K562 (cell line): ENCODE results near the gene HMG20B. TPM values are rescaled to one million over a fixed set of nuclear protein-coding genes. Genes with fewer than 3 reads are reported as not detected.
A peak's percentile ranks its signal among the peaks of the same experiment; 100 is the strongest.

Source experiments
- ASH1L ChIP-seq: fragments of 450-650 bp; IDR thresholded peaks from 2 replicates; pipeline ENCODE4 v1.6.1; 2018; ENCODE audit warnings: borderline replicate concordance, mild to moderate bottlenecking, low read depth; ENCODE audit not compliant: partially characterized antibody
- CEBPZ ChIP-seq: fragments of 150-350 bp; IDR thresholded peaks from 2 replicates; pipeline ENCODE4 v1.6.1; 2014; ENCODE audit warnings: low read depth, mild to moderate bottlenecking, low read length, borderline replicate concordance
- CHD1 ChIP-seq: fragments of 200-600 bp; sonication (generic); IDR thresholded peaks from one replicate; pipeline ENCODE4 v1.6.1; 2012; ENCODE audit warnings: mild to moderate bottlenecking, moderate library complexity, low read length, inconsistent platforms
- CHD2 ChIP-seq: IDR thresholded peaks from 2 replicates; pipeline ENCODE4 v1.6.1; 2011; ENCODE audit warnings: low read depth, low read length
- CTBP1 ChIP-seq: fragments of 450-650 bp; IDR thresholded peaks from 2 replicates; pipeline ENCODE4 v1.6.1; 2016; ENCODE audit warnings: borderline replicate concordance
- DACH1 ChIP-seq: fragments of 450-650 bp; IDR thresholded peaks from 2 replicates; pipeline ENCODE4 v1.6.1; 2018; ENCODE audit not compliant: partially characterized antibody
- ELF2 ChIP-seq: fragments of 250-450 bp; sonication (Bioruptor Pico); IDR thresholded peaks from 2 replicates; pipeline ENCODE4 v1.5.0; 2021; ENCODE audit warnings: mild to moderate bottlenecking
- FOS ChIP-seq: IDR thresholded peaks from 3 replicates; pipeline ENCODE4 v1.6.1; 2011; ENCODE audit not compliant: insufficient read length; ENCODE audit errors: extremely low read depth
- MNT ChIP-seq, 2 experiments: fragments of 450-650 bp; conservative IDR thresholded peaks; 2 replicates each; pipeline ENCODE4 v1.6.1; 2017; ENCODE audit warnings: mild to moderate bottlenecking in 2 of 2, moderate library complexity in 2 of 2
- TGIF2 ChIP-seq: sonication (generic); formaldehyde crosslinking; IDR thresholded peaks from 2 replicates; pipeline ENCODE4 v1.8.1; 2022; ENCODE audit warnings: mild to moderate bottlenecking, missing genetic modification reagents, moderate library complexity
- ZC3H11A ChIP-seq: IDR thresholded peaks from 2 replicates; pipeline ENCODE4 v1.6.1; 2012; ENCODE audit warnings: low read depth, low read length, improper control_type of control experiment
- ZKSCAN8 ChIP-seq: fragments of 200-800 bp; sonication (Bioruptor generic); IDR thresholded peaks from 2 replicates; pipeline ENCODE4 v1.6.1; 2016; ENCODE audit warnings: missing genetic modification characterization, missing compliant biosample characterization
- ZNF384 ChIP-seq: IDR thresholded peaks from 2 replicates; pipeline ENCODE4 v1.6.1; 2012; ENCODE audit warnings: low read depth, low read length, improper control_type of control experiment
- polyA plus RNA-seq, 8 experiments: library from polyadenylated mRNA; depleted of rRNA in 4 of 8; stranded (reverse) in 5 of 8; unstranded in 3 of 8; fragments of >200 nt; fragmentation: Nextera tagmentation in 2 of 8; fragmentation: Illumina TruSeq in 1 of 8; extraction: Ambion mirVana in 2 of 8; extraction: Trizol in 1 of 8; gene quantifications; 2 replicates each; pipeline versions ENCODE4 v1.2.1 to v1.2.3, GENCODE V29; 2011 to 2014; ENCODE audit warnings: inconsistent platforms in 1 of 8, missing spikeins in 1 of 8
- total RNA-seq, 7 experiments: library from RNA; depleted of rRNA in 6 of 7; stranded (reverse); fragments of >200 nt in 6 of 7; fragmentation: Illumina TruSeq in 2 of 7; extraction: Trizol in 2 of 7; gene quantifications; 2 replicates each; pipeline versions ENCODE4 v1.2.1 to v1.2.3, GENCODE V29; 2011 to 2021; ENCODE audit warnings: low replicate concordance in 1 of 7
- TF ChIP-seq, protein P1 (sequence below): sonication (generic); formaldehyde crosslinking; IDR thresholded peaks from 2 replicates; pipeline ENCODE4 v1.8.0; 2022; ENCODE audit warnings: missing genetic modification reagents, mild to moderate bottlenecking, borderline replicate concordance
- TF ChIP-seq, protein P2 (sequence below), 2 experiments: fragments of 200-800 bp in 1 of 2; sonication (Bioruptor generic) in 1 of 2; sonication (generic) in 1 of 2; formaldehyde crosslinking in 1 of 2; IDR thresholded peaks in 1 of 2; conservative IDR thresholded peaks in 1 of 2; 2 replicates each; pipeline versions ENCODE4 v1.5.0 to v1.6.1; 2016 to 2020; ENCODE audit warnings: missing compliant biosample characterization in 1 of 2, missing genetic modification characterization in 1 of 2, missing genetic modification reagents in 1 of 2
- TF ChIP-seq, protein P3 (sequence below): fragments of 250-450 bp; sonication (Bioruptor Pico); IDR thresholded peaks from 2 replicates; pipeline ENCODE4 v1.5.0; 2020; ENCODE audit warnings: mild to moderate bottlenecking

HMG20B gene
- total and polyA plus RNA-seq, 9 of the 15 experiments (the other 6 are each of a cell fraction or from before 2014, with no cell fraction given) = 0.35 to 172 (median 38.6) TPM

DNA sequence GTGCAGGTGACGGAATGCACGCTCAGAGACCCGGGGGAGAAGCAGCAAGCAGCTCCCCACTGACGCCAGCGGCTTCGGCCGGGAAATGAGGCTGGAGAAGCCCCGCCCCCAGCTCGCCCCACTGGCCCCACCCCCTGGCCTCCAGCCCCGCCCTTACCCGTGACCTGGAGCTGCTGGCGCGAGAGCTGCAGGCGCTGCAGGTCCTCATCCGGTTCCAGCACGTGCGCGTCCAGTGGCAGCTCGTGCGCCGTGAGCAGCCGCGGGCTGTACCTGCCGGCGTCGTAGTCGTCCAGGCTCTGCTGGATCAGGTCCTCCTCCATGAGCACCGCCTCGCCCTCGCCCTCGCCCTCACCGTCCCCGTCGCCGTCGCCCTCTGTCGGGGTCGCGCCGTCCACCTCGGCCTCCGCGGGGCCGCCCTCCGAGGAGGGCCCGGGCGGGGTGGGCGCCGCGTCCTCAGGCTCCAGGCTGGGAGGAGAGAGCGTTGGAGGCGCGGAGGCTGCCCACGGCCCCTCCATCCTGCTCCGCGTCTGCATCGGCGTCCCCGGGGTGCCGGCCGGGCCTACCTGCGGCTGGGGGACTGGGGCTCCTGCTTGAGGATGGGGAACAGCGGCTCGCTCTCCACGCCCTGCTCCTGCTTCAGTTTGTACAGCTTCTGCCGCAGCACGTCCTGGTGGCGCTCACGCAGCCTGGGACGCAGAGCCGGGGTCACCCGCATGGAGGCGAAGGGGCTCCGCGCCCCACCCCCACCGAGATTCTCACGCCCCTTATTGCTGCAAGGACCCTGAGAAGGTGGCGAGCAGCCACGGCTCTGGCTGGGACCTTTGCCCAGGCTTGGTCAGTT, 40.4 kb downstream of the HMG20B start (continued):
- no peak for TF ChIP-seq CHD1
- no peak for TF ChIP-seq CEBPZ
- TF ChIP-seq CTBP1 = 0 out of 2 replicates have a peak, but pooled peaks have one; percentile 24
- TF ChIP-seq ZC3H11A = no peak
- TF ChIP-seq, protein P1, sequence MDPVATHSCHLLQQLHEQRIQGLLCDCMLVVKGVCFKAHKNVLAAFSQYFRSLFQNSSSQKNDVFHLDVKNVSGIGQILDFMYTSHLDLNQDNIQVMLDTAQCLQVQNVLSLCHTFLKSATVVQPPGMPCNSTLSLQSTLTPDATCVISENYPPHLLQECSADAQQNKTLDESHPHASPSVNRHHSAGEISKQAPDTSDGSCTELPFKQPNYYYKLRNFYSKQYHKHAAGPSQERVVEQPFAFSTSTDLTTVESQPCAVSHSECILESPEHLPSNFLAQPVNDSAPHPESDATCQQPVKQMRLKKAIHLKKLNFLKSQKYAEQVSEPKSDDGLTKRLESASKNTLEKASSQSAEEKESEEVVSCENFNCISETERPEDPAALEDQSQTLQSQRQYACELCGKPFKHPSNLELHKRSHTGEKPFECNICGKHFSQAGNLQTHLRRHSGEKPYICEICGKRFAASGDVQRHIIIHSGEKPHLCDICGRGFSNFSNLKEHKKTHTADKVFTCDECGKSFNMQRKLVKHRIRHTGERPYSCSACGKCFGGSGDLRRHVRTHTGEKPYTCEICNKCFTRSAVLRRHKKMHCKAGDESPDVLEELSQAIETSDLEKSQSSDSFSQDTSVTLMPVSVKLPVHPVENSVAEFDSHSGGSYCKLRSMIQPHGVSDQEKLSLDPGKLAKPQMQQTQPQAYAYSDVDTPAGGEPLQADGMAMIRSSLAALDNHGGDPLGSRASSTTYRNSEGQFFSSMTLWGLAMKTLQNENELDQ (CRISPR knock-in tag) = no peak
- TF ChIP-seq TGIF2 = no peak
- TF ChIP-seq, protein P2, sequence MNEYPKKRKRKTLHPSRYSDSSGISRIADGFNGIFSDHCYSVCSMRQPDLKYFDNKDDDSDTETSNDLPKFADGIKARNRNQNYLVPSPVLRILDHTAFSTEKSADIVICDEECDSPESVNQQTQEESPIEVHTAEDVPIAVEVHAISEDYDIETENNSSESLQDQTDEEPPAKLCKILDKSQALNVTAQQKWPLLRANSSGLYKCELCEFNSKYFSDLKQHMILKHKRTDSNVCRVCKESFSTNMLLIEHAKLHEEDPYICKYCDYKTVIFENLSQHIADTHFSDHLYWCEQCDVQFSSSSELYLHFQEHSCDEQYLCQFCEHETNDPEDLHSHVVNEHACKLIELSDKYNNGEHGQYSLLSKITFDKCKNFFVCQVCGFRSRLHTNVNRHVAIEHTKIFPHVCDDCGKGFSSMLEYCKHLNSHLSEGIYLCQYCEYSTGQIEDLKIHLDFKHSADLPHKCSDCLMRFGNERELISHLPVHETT (CRISPR knock-in tag; conservative IDR thresholded peaks at IDR 0.05 in 1 of 2, IDR thresholded peaks at IDR 0.05 in 1 of 2) = no peak
- no peak for TF ChIP-seq FOS
- no peak for TF ChIP-seq ASH1L
- TF ChIP-seq ELF2 (CRISPR knock-in tag) = no peak
- TF ChIP-seq, protein P3, sequence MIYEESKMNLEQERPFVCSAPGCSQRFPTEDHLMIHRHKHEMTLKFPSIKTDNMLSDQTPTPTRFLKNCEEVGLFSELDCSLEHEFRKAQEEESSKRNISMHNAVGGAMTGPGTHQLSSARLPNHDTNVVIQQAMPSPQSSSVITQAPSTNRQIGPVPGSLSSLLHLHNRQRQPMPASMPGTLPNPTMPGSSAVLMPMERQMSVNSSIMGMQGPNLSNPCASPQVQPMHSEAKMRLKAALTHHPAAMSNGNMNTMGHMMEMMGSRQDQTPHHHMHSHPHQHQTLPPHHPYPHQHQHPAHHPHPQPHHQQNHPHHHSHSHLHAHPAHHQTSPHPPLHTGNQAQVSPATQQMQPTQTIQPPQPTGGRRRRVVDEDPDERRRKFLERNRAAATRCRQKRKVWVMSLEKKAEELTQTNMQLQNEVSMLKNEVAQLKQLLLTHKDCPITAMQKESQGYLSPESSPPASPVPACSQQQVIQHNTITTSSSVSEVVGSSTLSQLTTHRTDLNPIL (CRISPR knock-in tag) = no peak
- TF ChIP-seq DACH1 = no peak
- TF ChIP-seq ZKSCAN8 (CRISPR knock-in tag) = no peak
- peak in 1 of 2 experiments; percentile 58; a peak in 2 of 4 replicates for TF ChIP-seq MNT (conservative IDR thresholded peaks at IDR 0.05)
- TF ChIP-seq ZNF384 = no peak
- peak; percentile 82 for TF ChIP-seq CHD2
